Sigmoid colon (tissue), 7 donors: ENCODE results near the gene AFF2. TPM values are rescaled to one million over a fixed set of nuclear protein-coding genes. Genes with fewer than 3 reads are reported as not detected.

Experiments used
- DNase-seq: peaks from one replicate; pipeline ENCODE4 v3.0.0-alpha.2; 2019
- H3K27ac ChIP-seq, 4 donors: fragments of 200-600 bp; sonication (generic); one replicate each; pipeline ENCODE4 v1.5.1; 2016 to 2019; ENCODE audit warnings: mild to moderate bottlenecking in 1 of 4
- H3K27me3 ChIP-seq, 3 donors: fragments of 200-600 bp; sonication (generic); one replicate each; pipeline ENCODE4 v1.5.1; 2019; ENCODE audit warnings: mild to moderate bottlenecking in 1 of 3
- H3K36me3 ChIP-seq, 4 donors: fragments of 200-600 bp; sonication (generic); one replicate each; pipeline ENCODE4 v1.5.1; 2016 to 2019
- H3K4me1 ChIP-seq, 4 donors: fragments of 200-600 bp; sonication (generic); one replicate each; pipeline ENCODE4 v1.5.1; 2017 to 2019
- H3K4me3 ChIP-seq, 4 donors: fragments of 200-600 bp; sonication (generic); one replicate each; pipeline ENCODE4 v1.5.1; 2017 to 2019; ENCODE audit warnings: mild to moderate bottlenecking in 2 of 4, moderate library complexity in 1 of 4
- H3K9me3 ChIP-seq, 4 donors: fragments of 200-600 bp in 3 of 4; sonication (generic) in 3 of 4; one replicate each; pipeline versions ENCODE4 v1.5.1 to v1.6.1; 2013 to 2019
- EP300 ChIP-seq, 4 donors: sonication (generic); formaldehyde crosslinking; IDR thresholded peaks; one replicate each; pipeline ENCODE4 v1.6.1; 2017; ENCODE audit warnings: antibody characterized with exemption in 4 of 4
- POLR2A ChIP-seq, 2 donors: fragments of 450-650 bp; IDR thresholded peaks; one replicate each; pipeline ENCODE4 v1.6.1; 2016; ENCODE audit warnings: antibody characterized with exemption in 2 of 2, mild to moderate bottlenecking in 2 of 2, moderate library complexity in 2 of 2
- POLR2AphosphoS5 ChIP-seq, 4 donors: sonication (generic); formaldehyde crosslinking; IDR thresholded peaks; one replicate each; pipeline ENCODE4 v1.6.1; 2017; ENCODE audit warnings: antibody characterized with exemption in 4 of 4
- WGBS, 2 donors: extraction: QIAGEN DNeasy Blood & Tissue Kit; methylation state at CpG; one replicate each; pipeline ENCODE4 v1.1.7; 2013; 5-methylcytosine and 5-hydroxymethylcytosine counted together
- intact Hi-C: fragments of 100-400 bp; cut with DNase I; formaldehyde crosslinking; loops from one replicate; pipeline ENCODE4 v1.15.1; 2023
- polyA plus RNA-seq, 3 donors: library from polyadenylated mRNA; stranded (reverse); fragments of 200-250 nt; gene quantifications; one replicate each; pipeline ENCODE4 v1.2.3, GENCODE V29; 2013
- total RNA-seq, 4 donors: library from RNA; depleted of rRNA; stranded (reverse); fragments of >200 nt; gene quantifications; one replicate each; pipeline ENCODE4 v1.1.0, GENCODE V29; 2016
- TF ChIP-seq, protein P1 (sequence below), 4 experiments: fragments of 450-650 bp in 3 of 4; fragments of 200-600 bp in 1 of 4; IDR thresholded peaks; one replicate each; pipeline ENCODE4 v1.5.1; 2016 to 2019; ENCODE audit warnings: antibody characterized with exemption in 4 of 4, mild to moderate bottlenecking in 3 of 4, moderate library complexity in 2 of 4
- donor health status: healthy with polysubstance abuse.
- donor health status: Bipolar disorder and iron deficiency.
- donor health status: healthy.

Gene AFF2
- total and polyA plus RNA-seq, 7 donors, result 0.27 to 1.7 (median 1.1) TPM; not detected in 2

- no peak overlapping the region for H3K27ac ChIP-seq
- H3K36me3 ChIP-seq, result no peaks in the 10 kb centered on the region
- 73 to 80% methylated on average over 6 of the region's 6 CpGs for WGBS, 2 donors
- no peak overlapping the region for H3K4me3 ChIP-seq
- TF ChIP-seq EP300 (IDR thresholded peaks at IDR 0.05) (no peak), POLR2AphosphoS5 (IDR thresholded peaks at IDR 0.05) (no peak), POLR2A (IDR thresholded peaks at IDR 0.05) (no peak)
- TF ChIP-seq, protein P1, sequence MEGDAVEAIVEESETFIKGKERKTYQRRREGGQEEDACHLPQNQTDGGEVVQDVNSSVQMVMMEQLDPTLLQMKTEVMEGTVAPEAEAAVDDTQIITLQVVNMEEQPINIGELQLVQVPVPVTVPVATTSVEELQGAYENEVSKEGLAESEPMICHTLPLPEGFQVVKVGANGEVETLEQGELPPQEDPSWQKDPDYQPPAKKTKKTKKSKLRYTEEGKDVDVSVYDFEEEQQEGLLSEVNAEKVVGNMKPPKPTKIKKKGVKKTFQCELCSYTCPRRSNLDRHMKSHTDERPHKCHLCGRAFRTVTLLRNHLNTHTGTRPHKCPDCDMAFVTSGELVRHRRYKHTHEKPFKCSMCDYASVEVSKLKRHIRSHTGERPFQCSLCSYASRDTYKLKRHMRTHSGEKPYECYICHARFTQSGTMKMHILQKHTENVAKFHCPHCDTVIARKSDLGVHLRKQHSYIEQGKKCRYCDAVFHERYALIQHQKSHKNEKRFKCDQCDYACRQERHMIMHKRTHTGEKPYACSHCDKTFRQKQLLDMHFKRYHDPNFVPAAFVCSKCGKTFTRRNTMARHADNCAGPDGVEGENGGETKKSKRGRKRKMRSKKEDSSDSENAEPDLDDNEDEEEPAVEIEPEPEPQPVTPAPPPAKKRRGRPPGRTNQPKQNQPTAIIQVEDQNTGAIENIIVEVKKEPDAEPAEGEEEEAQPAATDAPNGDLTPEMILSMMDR (IDR thresholded peaks at IDR 0.05), result no peak
- H3K27me3 ChIP-seq, result no peaks in the 10 kb centered on the region
- H3K9me3 ChIP-seq, result no peaks in the 10 kb centered on the region
- intact Hi-C loops, result no loop called here
- DNase-seq, result no peak
- no peaks in the 10 kb centered on the region for H3K4me1 ChIP-seq
Measured at GRCh38 chrX:148555571-148556243, 55.3 kb downstream of the AFF2 start.

GRCh38 chrX:148556498-148556897 is 56.1 kb downstream of the AFF2 start:
- no peaks in the 10 kb centered on the region for H3K36me3 ChIP-seq
- TF ChIP-seq EP300 (IDR thresholded peaks at IDR 0.05) (no peak), POLR2AphosphoS5 (IDR thresholded peaks at IDR 0.05) (no peak), POLR2A (IDR thresholded peaks at IDR 0.05) (no peak)
- TF ChIP-seq, protein P1 (IDR thresholded peaks at IDR 0.05), result no peak
- DNase-seq, result no peak
- H3K9me3 ChIP-seq, result no peaks in the 10 kb centered on the region
- no peaks in the 10 kb centered on the region for H3K27me3 ChIP-seq
- intact Hi-C loops, result no loop called here
- WGBS, 2 donors, result 89 to 92% methylated on average over 1 of the region's 1 CpG
- no peak overlapping the region for H3K4me3 ChIP-seq
- H3K27ac ChIP-seq, result no peak overlapping the region
- no peaks in the 10 kb centered on the region for H3K4me1 ChIP-seq

DNA sequence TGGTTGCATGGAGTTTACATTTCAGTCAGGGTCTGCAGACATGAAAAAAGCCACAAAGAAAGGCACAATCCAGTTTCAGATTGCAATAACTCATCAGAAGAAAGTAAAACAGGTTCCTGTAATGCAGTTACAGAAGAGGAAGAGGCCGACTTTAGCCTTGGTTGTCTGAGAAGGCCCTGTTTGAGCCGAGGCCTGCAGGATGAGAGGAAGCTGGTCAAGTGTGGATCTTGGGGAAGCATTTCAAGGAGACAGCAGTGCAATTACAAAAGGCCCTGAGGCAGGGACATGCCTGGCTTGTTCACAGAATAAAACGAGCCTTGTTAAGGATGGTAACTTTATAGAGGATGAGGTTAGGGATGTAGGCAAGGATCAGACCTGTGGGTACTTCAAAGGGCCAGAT is 62.4 kb downstream of the AFF2 start:
- H3K9me3 ChIP-seq, result no peaks in the 10 kb centered on the region
- 35 to 47% methylated on average over 3 of the region's 3 CpGs for WGBS, 2 donors
- no peaks in the 10 kb centered on the region for H3K36me3 ChIP-seq
- no peaks in the 10 kb centered on the region for H3K4me1 ChIP-seq
- no peak overlapping the region for H3K4me3 ChIP-seq
- H3K27ac ChIP-seq, result no peak overlapping the region
- no peaks in the 10 kb centered on the region for H3K27me3 ChIP-seq
- intact Hi-C loops, result no loop called here
- TF ChIP-seq, protein P1 (IDR thresholded peaks at IDR 0.05), result no peak
- TF ChIP-seq POLR2A (IDR thresholded peaks at IDR 0.05) (no peak), POLR2AphosphoS5 (IDR thresholded peaks at IDR 0.05) (no peak), EP300 (IDR thresholded peaks at IDR 0.05) (no peak)
- no peak for DNase-seq

- TF ChIP-seq POLR2A (IDR thresholded peaks at IDR 0.05) (no peak), EP300 (IDR thresholded peaks at IDR 0.05) (no peak), POLR2AphosphoS5 (IDR thresholded peaks at IDR 0.05) (no peak)
- TF ChIP-seq, protein P1 (IDR thresholded peaks at IDR 0.05), result no peak
Measured at GRCh38 chrX:148567229-148567628, 66.8 kb downstream of the AFF2 start.

GRCh38 chrX:148567779-148568178 is 67.4 kb downstream of the AFF2 start:
- H3K4me1 ChIP-seq, result no peaks in the 10 kb centered on the region
- 45 to 81% methylated on average over 1 of the region's 1 CpG for WGBS, 2 donors
- H3K9me3 ChIP-seq, result no peaks in the 10 kb centered on the region
- no peak for DNase-seq
- no peaks in the 10 kb centered on the region for H3K36me3 ChIP-seq
- H3K4me3 ChIP-seq, result no peak overlapping the region
- TF ChIP-seq, protein P1 (IDR thresholded peaks at IDR 0.05), result no peak
- no peak for TF ChIP-seq EP300 (IDR thresholded peaks at IDR 0.05)
- no peak for TF ChIP-seq POLR2AphosphoS5 (IDR thresholded peaks at IDR 0.05)
- H3K27ac ChIP-seq, result no peak overlapping the region
- intact Hi-C loops, result no loop called here
- no peaks in the 10 kb centered on the region for H3K27me3 ChIP-seq

More at GRCh38 chrX:148567229-148567628, 66.8 kb downstream of the AFF2 start:
- Histone ChIP-seq H3K9me3 (no peaks in the 10 kb centered on the region), H3K4me3 (no peak overlapping the region), H3K36me3 (no peaks in the 10 kb centered on the region), H3K27me3 (no peaks in the 10 kb centered on the region), H3K4me1 (no peaks in the 10 kb centered on the region), H3K27ac (no peak overlapping the region)
- DNase-seq, result no peak
- WGBS, 2 donors, result 42 to 61% methylated on average over 3 of the region's 3 CpGs
- intact Hi-C loops, result no loop called here
